H1 (cell line): ENCODE measurements around the gene CLIC3. TPM values are rescaled to one million over a fixed set of nuclear protein-coding genes. Genes with fewer than 3 reads are reported as not detected.

Experiments used
- CHD7 ChIP-seq: fragments of 300-600 bp; sonication (generic); IDR thresholded peaks from 2 replicates; pipeline ENCODE4 v1.7.1; 2012; ENCODE audit warnings: low read length, moderate library complexity, mild to moderate bottlenecking, inconsistent platforms; ENCODE audit not compliant: insufficient replicate concordance
- CTBP2 ChIP-seq: IDR thresholded peaks from 2 replicates; pipeline ENCODE4 v1.7.0; 2011; ENCODE audit warnings: borderline replicate concordance, mild to moderate bottlenecking, moderate library complexity, mixed read lengths, low read length; ENCODE audit not compliant: insufficient read depth, insufficient read length
- EZH2 ChIP-seq: fragments of 200-600 bp; sonication (generic); IDR thresholded peaks from 2 replicates; pipeline ENCODE4 v1.7.1; 2012; ENCODE audit warnings: low read depth, mild to moderate bottlenecking, moderate library complexity, low read length, inconsistent platforms; ENCODE audit not compliant: severe bottlenecking
- GTF2F1 ChIP-seq: IDR thresholded peaks from 2 replicates; pipeline ENCODE4 v1.6.1; 2012; ENCODE audit warnings: low read depth, low read length, improper control_type of control experiment, borderline replicate concordance
- PHF8 ChIP-seq: fragments of 200-600 bp; sonication (generic); conservative IDR thresholded peaks from 2 replicates; pipeline ENCODE4 v1.7.1; 2012; ENCODE audit warnings: low read depth, mild to moderate bottlenecking, inconsistent platforms, low read length, moderate library complexity
- SRF ChIP-seq: IDR thresholded peaks from 2 replicates; pipeline ENCODE4 v1.6.1; 2011; ENCODE audit warnings: mild to moderate bottlenecking, low read depth, low read length, moderate library complexity
- TAF1 ChIP-seq: IDR thresholded peaks from 2 replicates; pipeline ENCODE4 v1.6.1; 2011; ENCODE audit warnings: mild to moderate bottlenecking, low read depth, low read length
- TEAD4 ChIP-seq: IDR thresholded peaks from 2 replicates; pipeline ENCODE4 v1.6.1; 2012; ENCODE audit warnings: low read depth, low read length, inconsistent platforms, mixed read lengths
- USF2 ChIP-seq: IDR thresholded peaks from 2 replicates; pipeline ENCODE4 v1.6.1; 2011; ENCODE audit warnings: low read length, improper control_type of control experiment
- polyA plus RNA-seq, 7 experiments: library from polyadenylated mRNA; depleted of rRNA in 3 of 7; stranded (reverse) in 5 of 7; unstranded in 2 of 7; fragments of >200 nt in 5 of 7; fragments of 200-250 nt in 2 of 7; gene quantifications; 1 replicate in 5 of 7; 2 replicates in 1 of 7; 4 replicates in 1 of 7; pipeline versions ENCODE4 v1.2.1 to v1.2.3, GENCODE V29; 2011 to 2013; ENCODE audit warnings: missing spikeins in 2 of 7, mixed read lengths in 2 of 7
- total RNA-seq: library from RNA; stranded (reverse); fragmentation: NEBNext Ultra II Directional; extraction: Animal tissue kit (Norgen Biotek cat#: 25700); gene quantifications from 2 replicates; pipeline ENCODE4 v1.2.1, GENCODE V29; 2021

Gene CLIC3
- total and polyA plus RNA-seq, 2 of the 8 experiments (the other 6 are each of a cell fraction or from before 2014, with no cell fraction given): 0.12 TPM; not detected in 1

- no peak for TF ChIP-seq CHD7
- no peak for TF ChIP-seq TEAD4
- no peak for TF ChIP-seq USF2
- TF ChIP-seq TAF1: no peak
- TF ChIP-seq GTF2F1: no peak
- no peak for TF ChIP-seq CTBP2
- no peak for TF ChIP-seq SRF
- TF ChIP-seq EZH2: no peak
- no peak for TF ChIP-seq PHF8
Measured at GRCh38 chr9:136969150-136969549, 27.2 kb downstream of the CLIC3 start (continued).
